ENCODE measurements around the gene LTBP2.

DNA sequence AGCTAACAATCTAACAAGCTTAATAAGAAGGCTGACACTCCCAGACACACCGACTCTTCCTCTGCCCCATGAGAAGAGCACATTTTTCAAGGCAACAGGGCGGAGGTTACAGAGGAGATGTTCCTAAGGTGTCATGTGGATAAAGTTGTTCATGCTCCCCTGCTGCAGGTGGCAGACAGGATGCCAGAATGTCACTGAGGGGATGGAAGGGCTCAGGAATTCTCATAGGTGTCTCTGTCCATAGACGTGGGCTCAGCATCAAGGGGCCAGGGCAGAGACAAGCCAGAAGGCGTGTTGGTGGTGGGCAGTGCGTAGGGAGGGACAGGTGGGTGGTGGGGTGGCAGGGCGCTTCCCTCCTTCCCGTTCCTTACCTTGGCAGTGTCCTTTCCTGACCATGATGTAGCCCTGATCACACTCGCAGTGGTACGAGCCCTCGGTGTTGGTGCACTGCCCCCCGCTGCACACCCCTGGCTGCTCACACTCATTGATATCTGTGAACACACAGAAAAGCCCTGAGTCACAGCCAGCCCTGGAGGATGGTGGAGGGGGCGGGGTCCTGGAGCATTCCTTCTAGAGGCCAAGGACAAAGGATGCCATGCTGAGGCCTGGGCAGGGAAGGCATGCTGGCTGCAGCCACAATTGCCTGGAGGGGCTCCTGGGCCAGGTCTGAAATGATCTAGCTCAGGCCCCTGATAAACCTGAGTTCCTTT lies 95.4 kb downstream of the LTBP2 start:
- TF ChIP-seq EP300 (IDR thresholded peaks at IDR 0.05) (no peak), MYC (IDR thresholded peaks at IDR 0.05; ENCODE audit: borderline replicate concordance, low read length) (no peak), CTCF (IDR thresholded peaks at IDR 0.05) (no peak)
